Measurements from ENCODE around the gene NFATC2. TPM values are rescaled to one million over a fixed set of nuclear protein-coding genes. Genes with fewer than 3 reads are reported as not detected.

The NFATC2 gene
- total and polyA plus RNA-seq, 2 experiments from 2014 or later = 0.52 to 0.59 TPM

DNA sequence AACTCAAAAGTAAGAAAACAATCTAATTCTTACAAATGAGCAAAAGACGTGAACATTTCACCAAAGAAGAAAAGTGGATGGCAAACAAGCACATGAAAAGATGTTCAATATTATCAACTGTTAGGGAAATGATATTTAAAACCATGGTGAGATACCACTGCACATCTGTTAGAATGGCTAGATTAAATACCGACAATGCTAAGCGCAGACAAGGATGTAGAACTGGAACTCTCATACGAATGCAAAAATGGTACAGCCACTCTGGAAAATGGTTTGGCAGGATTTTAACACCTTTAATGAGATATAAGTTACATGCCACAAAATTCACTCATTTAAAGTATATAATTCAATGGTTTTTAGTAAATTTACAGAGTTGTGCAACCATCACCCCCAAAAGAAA is 44.6 kb upstream of the NFATC2 start:
- Histone ChIP-seq H3K4me2 (no peak overlapping the region), H3K79me2 (replicated peaks; ENCODE audit: insufficient read depth) (no peaks in the 10 kb centered on the region), H4K20me1 (replicated peaks; ENCODE audit: insufficient read depth) (no peaks in the 10 kb centered on the region), H3K9me2 (ENCODE audit: insufficient read depth) (peaks cover 3% of the 10 kb centered on the region; the same call in 1 of the 2 replicates), H3K4me3 (no peak overlapping the region), H3K27me3 (ENCODE audit: insufficient read depth) (no peaks in the 10 kb centered on the region), H3K36me3 (ENCODE audit: insufficient read depth) (no peaks in the 10 kb centered on the region), H3K27ac (ENCODE audit: low read depth) (no peak overlapping the region), H3K4me1 (ENCODE audit: insufficient read depth) (no peaks in the 10 kb centered on the region), H3F3A (replicated peaks; ENCODE audit: low read depth) (no peaks in the 10 kb centered on the region), H2AFZ (no peak overlapping the region)
- DNase-seq (ENCODE audit: low spot score) (no peak), ATAC-seq (no peak)
- TF ChIP-seq STAT1 (IDR thresholded peaks at IDR 0.05; ENCODE audit: unreplicated experiment) (no peak), POLR2AphosphoS5 (IDR thresholded peaks at IDR 0.05; ENCODE audit: low read depth) (no peak), EZH2phosphoT487 (IDR thresholded peaks at IDR 0.05; ENCODE audit: unreplicated experiment) (no peak), ZNF114 (CRISPR knock-in tag; IDR thresholded peaks at IDR 0.05) (no peak), JUNB (IDR thresholded peaks at IDR 0.05; ENCODE audit: unreplicated experiment) (no peak), NANOG (IDR thresholded peaks at IDR 0.05; ENCODE audit: borderline replicate concordance) (no peak), CREB1 (CRISPR knock-in tag; IDR thresholded peaks at IDR 0.05; ENCODE audit: low read depth) (no peak), EZH2 (IDR thresholded peaks at IDR 0.05; ENCODE audit: low read depth, unreplicated experiment) (no peak), ZNF331 (CRISPR knock-in tag; IDR thresholded peaks at IDR 0.05; ENCODE audit: low read depth) (no peak)
- TF ChIP-seq, protein P1, sequence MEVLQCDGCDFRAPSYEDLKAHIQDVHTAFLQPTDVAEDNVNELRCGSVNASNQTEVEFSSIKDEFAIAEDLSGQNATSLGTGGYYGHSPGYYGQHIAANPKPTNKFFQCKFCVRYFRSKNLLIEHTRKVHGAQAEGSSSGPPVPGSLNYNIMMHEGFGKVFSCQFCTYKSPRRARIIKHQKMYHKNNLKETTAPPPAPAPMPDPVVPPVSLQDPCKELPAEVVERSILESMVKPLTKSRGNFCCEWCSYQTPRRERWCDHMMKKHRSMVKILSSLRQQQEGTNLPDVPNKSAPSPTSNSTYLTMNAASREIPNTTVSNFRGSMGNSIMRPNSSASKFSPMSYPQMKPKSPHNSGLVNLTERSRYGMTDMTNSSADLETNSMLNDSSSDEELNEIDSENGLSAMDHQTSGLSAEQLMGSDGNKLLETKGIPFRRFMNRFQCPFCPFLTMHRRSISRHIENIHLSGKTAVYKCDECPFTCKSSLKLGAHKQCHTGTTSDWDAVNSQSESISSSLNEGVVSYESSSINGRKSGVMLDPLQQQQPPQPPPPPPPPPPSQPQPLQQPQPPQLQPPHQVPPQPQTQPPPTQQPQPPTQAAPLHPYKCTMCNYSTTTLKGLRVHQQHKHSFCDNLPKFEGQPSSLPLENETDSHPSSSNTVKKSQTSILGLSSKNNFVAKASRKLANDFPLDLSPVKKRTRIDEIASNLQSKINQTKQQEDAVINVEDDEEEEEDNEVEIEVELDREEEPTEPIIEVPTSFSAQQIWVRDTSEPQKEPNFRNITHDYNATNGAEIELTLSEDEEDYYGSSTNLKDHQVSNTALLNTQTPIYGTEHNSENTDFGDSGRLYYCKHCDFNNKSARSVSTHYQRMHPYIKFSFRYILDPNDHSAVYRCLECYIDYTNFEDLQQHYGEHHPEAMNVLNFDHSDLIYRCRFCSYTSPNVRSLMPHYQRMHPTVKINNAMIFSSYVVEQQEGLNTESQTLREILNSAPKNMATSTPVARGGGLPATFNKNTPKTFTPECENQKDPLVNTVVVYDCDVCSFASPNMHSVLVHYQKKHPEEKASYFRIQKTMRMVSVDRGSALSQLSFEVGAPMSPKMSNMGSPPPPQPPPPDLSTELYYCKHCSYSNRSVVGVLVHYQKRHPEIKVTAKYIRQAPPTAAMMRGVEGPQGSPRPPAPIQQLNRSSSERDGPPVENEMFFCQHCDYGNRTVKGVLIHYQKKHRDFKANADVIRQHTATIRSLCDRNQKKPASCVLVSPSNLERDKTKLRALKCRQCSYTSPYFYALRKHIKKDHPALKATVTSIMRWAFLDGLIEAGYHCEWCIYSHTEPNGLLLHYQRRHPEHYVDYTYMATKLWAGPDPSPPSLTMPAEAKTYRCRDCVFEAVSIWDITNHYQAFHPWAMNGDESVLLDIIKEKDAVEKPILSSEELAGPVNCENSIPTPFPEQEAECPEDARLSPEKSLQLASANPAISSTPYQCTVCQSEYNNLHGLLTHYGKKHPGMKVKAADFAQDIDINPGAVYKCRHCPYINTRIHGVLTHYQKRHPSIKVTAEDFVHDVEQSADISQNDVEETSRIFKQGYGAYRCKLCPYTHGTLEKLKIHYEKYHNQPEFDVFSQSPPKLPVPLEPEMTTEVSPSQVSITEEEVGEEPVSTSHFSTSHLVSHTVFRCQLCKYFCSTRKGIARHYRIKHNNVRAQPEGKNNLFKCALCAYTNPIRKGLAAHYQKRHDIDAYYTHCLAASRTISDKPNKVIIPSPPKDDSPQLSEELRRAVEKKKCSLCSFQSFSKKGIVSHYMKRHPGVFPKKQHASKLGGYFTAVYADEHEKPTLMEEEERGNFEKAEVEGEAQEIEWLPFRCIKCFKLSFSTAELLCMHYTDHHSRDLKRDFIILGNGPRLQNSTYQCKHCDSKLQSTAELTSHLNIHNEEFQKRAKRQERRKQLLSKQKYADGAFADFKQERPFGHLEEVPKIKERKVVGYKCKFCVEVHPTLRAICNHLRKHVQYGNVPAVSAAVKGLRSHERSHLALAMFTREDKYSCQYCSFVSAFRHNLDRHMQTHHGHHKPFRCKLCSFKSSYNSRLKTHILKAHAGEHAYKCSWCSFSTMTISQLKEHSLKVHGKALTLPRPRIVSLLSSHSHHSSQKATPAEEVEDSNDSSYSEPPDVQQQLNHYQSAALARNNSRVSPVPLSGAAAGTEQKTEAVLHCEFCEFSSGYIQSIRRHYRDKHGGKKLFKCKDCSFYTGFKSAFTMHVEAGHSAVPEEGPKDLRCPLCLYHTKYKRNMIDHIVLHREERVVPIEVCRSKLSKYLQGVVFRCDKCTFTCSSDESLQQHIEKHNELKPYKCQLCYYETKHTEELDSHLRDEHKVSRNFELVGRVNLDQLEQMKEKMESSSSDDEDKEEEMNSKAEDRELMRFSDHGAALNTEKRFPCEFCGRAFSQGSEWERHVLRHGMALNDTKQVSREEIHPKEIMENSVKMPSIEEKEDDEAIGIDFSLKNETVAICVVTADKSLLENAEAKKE (CRISPR knock-in tag; IDR thresholded peaks at IDR 0.05) = no peak
- TF ChIP-seq, protein P2, sequence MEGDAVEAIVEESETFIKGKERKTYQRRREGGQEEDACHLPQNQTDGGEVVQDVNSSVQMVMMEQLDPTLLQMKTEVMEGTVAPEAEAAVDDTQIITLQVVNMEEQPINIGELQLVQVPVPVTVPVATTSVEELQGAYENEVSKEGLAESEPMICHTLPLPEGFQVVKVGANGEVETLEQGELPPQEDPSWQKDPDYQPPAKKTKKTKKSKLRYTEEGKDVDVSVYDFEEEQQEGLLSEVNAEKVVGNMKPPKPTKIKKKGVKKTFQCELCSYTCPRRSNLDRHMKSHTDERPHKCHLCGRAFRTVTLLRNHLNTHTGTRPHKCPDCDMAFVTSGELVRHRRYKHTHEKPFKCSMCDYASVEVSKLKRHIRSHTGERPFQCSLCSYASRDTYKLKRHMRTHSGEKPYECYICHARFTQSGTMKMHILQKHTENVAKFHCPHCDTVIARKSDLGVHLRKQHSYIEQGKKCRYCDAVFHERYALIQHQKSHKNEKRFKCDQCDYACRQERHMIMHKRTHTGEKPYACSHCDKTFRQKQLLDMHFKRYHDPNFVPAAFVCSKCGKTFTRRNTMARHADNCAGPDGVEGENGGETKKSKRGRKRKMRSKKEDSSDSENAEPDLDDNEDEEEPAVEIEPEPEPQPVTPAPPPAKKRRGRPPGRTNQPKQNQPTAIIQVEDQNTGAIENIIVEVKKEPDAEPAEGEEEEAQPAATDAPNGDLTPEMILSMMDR (conservative IDR thresholded peaks at IDR 0.05; ENCODE audit: low read depth in 2 of 2) = no peak
- TF ChIP-seq, protein P3, sequence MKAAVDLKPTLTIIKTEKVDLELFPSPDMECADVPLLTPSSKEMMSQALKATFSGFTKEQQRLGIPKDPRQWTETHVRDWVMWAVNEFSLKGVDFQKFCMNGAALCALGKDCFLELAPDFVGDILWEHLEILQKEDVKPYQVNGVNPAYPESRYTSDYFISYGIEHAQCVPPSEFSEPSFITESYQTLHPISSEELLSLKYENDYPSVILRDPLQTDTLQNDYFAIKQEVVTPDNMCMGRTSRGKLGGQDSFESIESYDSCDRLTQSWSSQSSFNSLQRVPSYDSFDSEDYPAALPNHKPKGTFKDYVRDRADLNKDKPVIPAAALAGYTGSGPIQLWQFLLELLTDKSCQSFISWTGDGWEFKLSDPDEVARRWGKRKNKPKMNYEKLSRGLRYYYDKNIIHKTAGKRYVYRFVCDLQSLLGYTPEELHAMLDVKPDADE (IDR thresholded peaks at IDR 0.05) = no peak
- TF ChIP-seq, protein P4, sequence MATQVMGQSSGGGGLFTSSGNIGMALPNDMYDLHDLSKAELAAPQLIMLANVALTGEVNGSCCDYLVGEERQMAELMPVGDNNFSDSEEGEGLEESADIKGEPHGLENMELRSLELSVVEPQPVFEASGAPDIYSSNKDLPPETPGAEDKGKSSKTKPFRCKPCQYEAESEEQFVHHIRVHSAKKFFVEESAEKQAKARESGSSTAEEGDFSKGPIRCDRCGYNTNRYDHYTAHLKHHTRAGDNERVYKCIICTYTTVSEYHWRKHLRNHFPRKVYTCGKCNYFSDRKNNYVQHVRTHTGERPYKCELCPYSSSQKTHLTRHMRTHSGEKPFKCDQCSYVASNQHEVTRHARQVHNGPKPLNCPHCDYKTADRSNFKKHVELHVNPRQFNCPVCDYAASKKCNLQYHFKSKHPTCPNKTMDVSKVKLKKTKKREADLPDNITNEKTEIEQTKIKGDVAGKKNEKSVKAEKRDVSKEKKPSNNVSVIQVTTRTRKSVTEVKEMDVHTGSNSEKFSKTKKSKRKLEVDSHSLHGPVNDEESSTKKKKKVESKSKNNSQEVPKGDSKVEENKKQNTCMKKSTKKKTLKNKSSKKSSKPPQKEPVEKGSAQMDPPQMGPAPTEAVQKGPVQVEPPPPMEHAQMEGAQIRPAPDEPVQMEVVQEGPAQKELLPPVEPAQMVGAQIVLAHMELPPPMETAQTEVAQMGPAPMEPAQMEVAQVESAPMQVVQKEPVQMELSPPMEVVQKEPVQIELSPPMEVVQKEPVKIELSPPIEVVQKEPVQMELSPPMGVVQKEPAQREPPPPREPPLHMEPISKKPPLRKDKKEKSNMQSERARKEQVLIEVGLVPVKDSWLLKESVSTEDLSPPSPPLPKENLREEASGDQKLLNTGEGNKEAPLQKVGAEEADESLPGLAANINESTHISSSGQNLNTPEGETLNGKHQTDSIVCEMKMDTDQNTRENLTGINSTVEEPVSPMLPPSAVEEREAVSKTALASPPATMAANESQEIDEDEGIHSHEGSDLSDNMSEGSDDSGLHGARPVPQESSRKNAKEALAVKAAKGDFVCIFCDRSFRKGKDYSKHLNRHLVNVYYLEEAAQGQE (IDR thresholded peaks at IDR 0.05; ENCODE audit: unreplicated experiment) = no peak
- no peaks in the 10 kb centered on the region for H3K36me3 Mint-ChIP-seq (ENCODE audit: low read depth)
- peaks cover 6% of the 10 kb centered on the region for H3K27me3 Mint-ChIP-seq (ENCODE audit: insufficient read depth, low read depth, poor library complexity)
- H3K27ac Mint-ChIP-seq = no peak overlapping the region
- H3K4me1 Mint-ChIP-seq = peaks cover 4% of the 10 kb centered on the region; the same call in 1 of the 3 replicates
- H3K4me3 Mint-ChIP-seq = no peak overlapping the region
- H3K9me3 Mint-ChIP-seq = no peaks in the 10 kb centered on the region
